ENCODE results near the gene GALM.

The GALM gene

GRCh38 chr2:38748391-38748790 is 82.5 kb downstream of the GALM start:
- no peaks in the 10 kb centered on the region for H3K9me3 ChIP-seq (ENCODE audit: insufficient read depth, low read length)
- H2AFZ ChIP-seq (ENCODE audit: low read depth, low read length): no peak overlapping the region
- H3K27ac ChIP-seq (ENCODE audit: low read length): peak overlapping the region; percentile 86
- peaks cover 38% of the 10 kb centered on the region for H3K4me1 ChIP-seq (ENCODE audit: low read length)
- TF ChIP-seq EZH2phosphoT487 (IDR thresholded peaks at IDR 0.05; ENCODE audit: low read depth) (no peak), CTCF (IDR thresholded peaks at IDR 0.05; ENCODE audit: low read depth, low read length) (no peak)
- H4K20me1 ChIP-seq (ENCODE audit: insufficient read depth, low read length): peaks cover 69% of the 10 kb centered on the region
- H3K9ac ChIP-seq (ENCODE audit: low read length): peak overlapping the region; percentile 12; the same call in 1 of the 2 replicates
- peak overlapping the region; percentile 92; the same call in 1 of the 2 replicates for H3K4me3 ChIP-seq (ENCODE audit: low read length)
- H3K27me3 ChIP-seq (ENCODE audit: low read depth, low read length): no peaks in the 10 kb centered on the region
- H3K79me2 ChIP-seq (ENCODE audit: low read length): peaks cover 86% of the 10 kb centered on the region
- H3K4me2 ChIP-seq (ENCODE audit: low read length): peak overlapping the region; percentile 95
- H3K36me3 ChIP-seq (replicated peaks; ENCODE audit: low read depth, low read length): peaks cover 71% of the 10 kb centered on the region

- Histone ChIP-seq H2AFZ (ENCODE audit: low read depth, low read length) (no peak overlapping the region), H3K4me1 (ENCODE audit: low read length) (peaks cover 44% of the 10 kb centered on the region), H3K27me3 (ENCODE audit: low read depth, low read length) (no peaks in the 10 kb centered on the region), H3K36me3 (replicated peaks; ENCODE audit: low read depth, low read length) (peaks cover 63% of the 10 kb centered on the region), H3K4me3 (ENCODE audit: low read length) (peak overlapping the region; percentile 92), H3K79me2 (ENCODE audit: low read length) (peaks cover 78% of the 10 kb centered on the region), H3K4me2 (ENCODE audit: low read length) (peak overlapping the region; percentile 95), H3K9ac (ENCODE audit: low read length) (peak overlapping the region; percentile 97), H4K20me1 (ENCODE audit: insufficient read depth, low read length) (peaks cover 61% of the 10 kb centered on the region), H3K27ac (ENCODE audit: low read length) (peak overlapping the region; percentile 86), H3K9me3 (ENCODE audit: insufficient read depth, low read length) (no peaks in the 10 kb centered on the region)
- no peak for TF ChIP-seq EZH2phosphoT487 (IDR thresholded peaks at IDR 0.05; ENCODE audit: low read depth)
- TF ChIP-seq CTCF (IDR thresholded peaks at IDR 0.05; ENCODE audit: low read depth, low read length): no peak
These were observed 83.3 kb downstream of the GALM start for GRCh38 chr2:38748943-38749804.

- TF ChIP-seq CTCF (IDR thresholded peaks at IDR 0.05; ENCODE audit: low read depth, low read length): no peak
- no peak for TF ChIP-seq EZH2phosphoT487 (IDR thresholded peaks at IDR 0.05; ENCODE audit: low read depth)
- Histone ChIP-seq H3K4me1 (ENCODE audit: low read length) (peaks cover 48% of the 10 kb centered on the region), H3K79me2 (ENCODE audit: low read length) (peaks cover 67% of the 10 kb centered on the region), H3K4me3 (ENCODE audit: low read length) (peak overlapping the region; percentile 92), H3K36me3 (replicated peaks; ENCODE audit: low read depth, low read length) (peaks cover 52% of the 10 kb centered on the region), H3K27ac (ENCODE audit: low read length) (peak overlapping the region; percentile 86), H2AFZ (ENCODE audit: low read depth, low read length) (no peak overlapping the region), H3K4me2 (ENCODE audit: low read length) (peak overlapping the region; percentile 95), H3K9ac (ENCODE audit: low read length) (peak overlapping the region; percentile 97), H4K20me1 (ENCODE audit: insufficient read depth, low read length) (peaks cover 50% of the 10 kb centered on the region), H3K9me3 (ENCODE audit: insufficient read depth, low read length) (no peaks in the 10 kb centered on the region), H3K27me3 (ENCODE audit: low read depth, low read length) (no peaks in the 10 kb centered on the region)
These were observed 84.3 kb downstream of the GALM start for GRCh38 chr2:38750011-38750890.

Data from OCI-LY3 (cell line).